ENCODE results near the gene SPRYD3. TPM values are rescaled to one million over a fixed set of nuclear protein-coding genes. Genes with fewer than 3 reads are reported as not detected.

Gene SPRYD3
- total and polyA plus RNA-seq, 2 of the 4 experiments (the other 2 are of a cell fraction): 25.6 to 27.8 TPM

DNA sequence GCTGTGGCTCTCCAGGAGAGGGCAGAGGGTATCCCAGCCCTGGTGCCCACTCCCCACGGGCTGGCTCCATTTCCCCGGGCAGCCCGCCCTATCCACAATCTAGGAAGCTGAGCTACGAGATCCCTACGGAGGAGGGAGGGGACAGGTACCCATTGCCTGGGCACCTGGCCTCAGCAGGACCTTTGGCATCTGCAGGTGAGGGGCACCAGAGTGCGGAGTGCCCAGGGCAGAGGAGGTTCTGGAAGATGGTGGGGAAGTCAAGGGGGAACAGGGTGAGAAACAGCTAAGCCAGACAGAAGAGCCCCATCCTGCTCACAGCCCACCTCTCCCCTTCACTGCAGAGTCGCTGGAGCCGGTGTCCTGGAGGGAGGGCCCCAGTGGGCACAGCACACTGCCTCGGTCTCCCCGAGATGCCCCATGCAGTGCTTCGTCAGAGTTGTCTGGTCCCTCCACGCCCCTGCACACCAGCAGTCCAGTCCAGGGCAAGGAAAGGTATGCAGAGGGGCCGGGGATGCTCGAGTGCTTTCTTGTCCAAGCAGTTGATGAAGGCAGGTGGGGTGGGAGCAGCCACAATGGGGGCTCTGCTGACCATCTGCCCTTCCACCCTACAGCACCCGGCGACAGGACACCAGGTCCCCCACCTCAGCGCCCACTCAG is 19.0 kb downstream of the SPRYD3 start:
- peaks cover 9% of the 10 kb centered on the region for H4K20me1 ChIP-seq (ENCODE audit: insufficient read depth, low read length)
- BruUV-seq (replicated peaks): no TSS peak
- no peak overlapping the region for H4K5ac ChIP-seq (ENCODE audit: low read depth, low read length)
- H2AK9ac ChIP-seq (replicated peaks; ENCODE audit: low read depth, low read length, poor library complexity): peak overlapping the region; percentile 68
- H3K4me1 ChIP-seq (ENCODE audit: control insufficient read depth, insufficient read depth, low read length): peaks cover 12% of the 10 kb centered on the region; the same call in 1 of the 2 replicates
- no peak overlapping the region for H3K23ac ChIP-seq (ENCODE audit: low read depth, low read length)
- no peak overlapping the region for H4K91ac ChIP-seq (ENCODE audit: insufficient read depth, low read depth, low read length)
- no peak for ATAC-seq (ENCODE audit: low read depth)
- H2AFZ ChIP-seq (replicated peaks; ENCODE audit: low read length, poor library complexity): no peak overlapping the region
- ChIA-PET CTCF (no interaction called here), POLR2A (ENCODE audit: unreplicated experiment) (no interaction called here)
- no peak for DNase-seq
- no peaks in the 10 kb centered on the region for H3K27me3 ChIP-seq (ENCODE audit: control insufficient read depth, insufficient read depth, low read length)
- in situ Hi-C loops (cut with MboI; ENCODE audit: low sequenced_read_pairs) (no loop called here), intact Hi-C loops (cut with micrococcal nuclease) (no loop called here), dilution Hi-C loops (cut with HindIII; ENCODE audit: low sequenced_read_pairs, unreplicated experiment) (no loop called here)
- no peak overlapping the region for H4K8ac ChIP-seq (ENCODE audit: low read depth in 2 of 2, low read length in 2 of 2)
- WGBS, 2 experiments (ENCODE audit: extremely low coverage in 2 of 2, insufficient read length in 1 of 2): 96% methylated on average over 4 of the region's 17 CpGs; no CpG with 5 or more reads in 1 of the 2 experiments
- no peak overlapping the region for H2BK120ac ChIP-seq (ENCODE audit: low read depth, low read length)
- 0 out of 2 replicates have a peak, but pooled peaks cover 4% of the 10 kb centered on the region for H3K9me1 ChIP-seq (ENCODE audit: insufficient read depth, low read length)
- H3K9me3 ChIP-seq (ENCODE audit: control insufficient read depth, insufficient read depth, low read length): no peaks in the 10 kb centered on the region
- H3K36me3 ChIP-seq (ENCODE audit: control insufficient read depth, insufficient read depth, low read length): peaks cover 85% of the 10 kb centered on the region
- TF ChIP-seq RFX5 (IDR thresholded peaks at IDR 0.05; ENCODE audit: low read depth, low read length) (no peak), BHLHE40 (IDR thresholded peaks at IDR 0.05; ENCODE audit: low read depth, low read length) (no peak), MXI1 (IDR thresholded peaks at IDR 0.05; ENCODE audit: borderline replicate concordance, low read depth, low read length) (no peak), CEBPB (IDR thresholded peaks at IDR 0.05; ENCODE audit: low read depth, low read length) (no peak), SMC3 (IDR thresholded peaks at IDR 0.05; ENCODE audit: low read depth, low read length) (no peak), MAZ (IDR thresholded peaks at IDR 0.05; ENCODE audit: borderline replicate concordance, low read depth, low read length) (no peak), FOS (IDR thresholded peaks at IDR 0.05; ENCODE audit: low read depth, low read length) (no peak), CHD1 (IDR thresholded peaks at IDR 0.05; ENCODE audit: low read depth, low read length) (no peak), NFE2L2 (IDR thresholded peaks at IDR 0.05; ENCODE audit: low read depth, low read length) (no peak), RCOR1 (IDR thresholded peaks at IDR 0.05; ENCODE audit: insufficient replicate concordance, low read length) (no peak), POLR2A (IDR thresholded peaks at IDR 0.05; ENCODE audit: low read depth, low read length) (no peak), MAFK (IDR thresholded peaks at IDR 0.05; ENCODE audit: low read depth, low read length) (no peak), RAD21 (IDR thresholded peaks at IDR 0.05; ENCODE audit: low read length) (no peak)
- TF ChIP-seq, protein P1, sequence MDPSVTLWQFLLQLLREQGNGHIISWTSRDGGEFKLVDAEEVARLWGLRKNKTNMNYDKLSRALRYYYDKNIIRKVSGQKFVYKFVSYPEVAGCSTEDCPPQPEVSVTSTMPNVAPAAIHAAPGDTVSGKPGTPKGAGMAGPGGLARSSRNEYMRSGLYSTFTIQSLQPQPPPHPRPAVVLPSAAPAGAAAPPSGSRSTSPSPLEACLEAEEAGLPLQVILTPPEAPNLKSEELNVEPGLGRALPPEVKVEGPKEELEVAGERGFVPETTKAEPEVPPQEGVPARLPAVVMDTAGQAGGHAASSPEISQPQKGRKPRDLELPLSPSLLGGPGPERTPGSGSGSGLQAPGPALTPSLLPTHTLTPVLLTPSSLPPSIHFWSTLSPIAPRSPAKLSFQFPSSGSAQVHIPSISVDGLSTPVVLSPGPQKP (IDR thresholded peaks at IDR 0.05; ENCODE audit: borderline replicate concordance, low read depth, low read length): no peak
- TF ChIP-seq, protein P2, sequence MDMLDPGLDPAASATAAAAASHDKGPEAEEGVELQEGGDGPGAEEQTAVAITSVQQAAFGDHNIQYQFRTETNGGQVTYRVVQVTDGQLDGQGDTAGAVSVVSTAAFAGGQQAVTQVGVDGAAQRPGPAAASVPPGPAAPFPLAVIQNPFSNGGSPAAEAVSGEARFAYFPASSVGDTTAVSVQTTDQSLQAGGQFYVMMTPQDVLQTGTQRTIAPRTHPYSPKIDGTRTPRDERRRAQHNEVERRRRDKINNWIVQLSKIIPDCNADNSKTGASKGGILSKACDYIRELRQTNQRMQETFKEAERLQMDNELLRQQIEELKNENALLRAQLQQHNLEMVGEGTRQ (IDR thresholded peaks at IDR 0.05; ENCODE audit: low read depth, low read length): no peak
- TF ChIP-seq, protein P3, sequence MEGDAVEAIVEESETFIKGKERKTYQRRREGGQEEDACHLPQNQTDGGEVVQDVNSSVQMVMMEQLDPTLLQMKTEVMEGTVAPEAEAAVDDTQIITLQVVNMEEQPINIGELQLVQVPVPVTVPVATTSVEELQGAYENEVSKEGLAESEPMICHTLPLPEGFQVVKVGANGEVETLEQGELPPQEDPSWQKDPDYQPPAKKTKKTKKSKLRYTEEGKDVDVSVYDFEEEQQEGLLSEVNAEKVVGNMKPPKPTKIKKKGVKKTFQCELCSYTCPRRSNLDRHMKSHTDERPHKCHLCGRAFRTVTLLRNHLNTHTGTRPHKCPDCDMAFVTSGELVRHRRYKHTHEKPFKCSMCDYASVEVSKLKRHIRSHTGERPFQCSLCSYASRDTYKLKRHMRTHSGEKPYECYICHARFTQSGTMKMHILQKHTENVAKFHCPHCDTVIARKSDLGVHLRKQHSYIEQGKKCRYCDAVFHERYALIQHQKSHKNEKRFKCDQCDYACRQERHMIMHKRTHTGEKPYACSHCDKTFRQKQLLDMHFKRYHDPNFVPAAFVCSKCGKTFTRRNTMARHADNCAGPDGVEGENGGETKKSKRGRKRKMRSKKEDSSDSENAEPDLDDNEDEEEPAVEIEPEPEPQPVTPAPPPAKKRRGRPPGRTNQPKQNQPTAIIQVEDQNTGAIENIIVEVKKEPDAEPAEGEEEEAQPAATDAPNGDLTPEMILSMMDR (conservative IDR thresholded peaks at IDR 0.05; ENCODE audit: low read depth, low read length): no peak
- no peak overlapping the region for H3K18ac ChIP-seq (ENCODE audit: low read depth, low read length)
- H3K79me1 ChIP-seq (ENCODE audit: low read depth in 1 of 2, low read length in 2 of 2): peaks cover 0 to 33% of the 10 kb centered on the region in 2 experiments; a peak in 2 of 4 replicates
- H2BK5ac ChIP-seq (ENCODE audit: low read depth, low read length, poor library complexity, severe bottlenecking): no peak overlapping the region
- H3K4ac ChIP-seq (ENCODE audit: low read depth, low read length): no peak overlapping the region
- no peak overlapping the region for H3K56ac ChIP-seq (ENCODE audit: extremely low read depth, insufficient read depth, low read length)
- no peak overlapping the region for H3K9ac ChIP-seq (ENCODE audit: low read depth, low read length)
- no peak overlapping the region for H2BK20ac ChIP-seq (ENCODE audit: low read depth, low read length)
- no peak overlapping the region for H2BK15ac ChIP-seq (ENCODE audit: low read depth, low read length)
- H2AK5ac ChIP-seq (ENCODE audit: low read depth, low read length): no peak overlapping the region
- no peak overlapping the region for H3K4me2 ChIP-seq (ENCODE audit: low read depth, low read length)
- no peak overlapping the region for H3K14ac ChIP-seq (replicated peaks; ENCODE audit: low read depth, low read length)
- H3K27ac ChIP-seq (ENCODE audit: insufficient read depth, low read length): no peak overlapping the region
- H3K4me3 ChIP-seq (ENCODE audit: insufficient read depth, low read depth, low read length): no peak overlapping the region

Measured in IMR-90 (cell line).